Measurements from ENCODE around the gene AREL1. TPM values are rescaled to one million over a fixed set of nuclear protein-coding genes. Genes with fewer than 3 reads are reported as not detected.

The AREL1 gene
- total RNA-seq, 4 donors from 2014 or later: 12.4 to 26.5 (median 21.6) TPM

DNA sequence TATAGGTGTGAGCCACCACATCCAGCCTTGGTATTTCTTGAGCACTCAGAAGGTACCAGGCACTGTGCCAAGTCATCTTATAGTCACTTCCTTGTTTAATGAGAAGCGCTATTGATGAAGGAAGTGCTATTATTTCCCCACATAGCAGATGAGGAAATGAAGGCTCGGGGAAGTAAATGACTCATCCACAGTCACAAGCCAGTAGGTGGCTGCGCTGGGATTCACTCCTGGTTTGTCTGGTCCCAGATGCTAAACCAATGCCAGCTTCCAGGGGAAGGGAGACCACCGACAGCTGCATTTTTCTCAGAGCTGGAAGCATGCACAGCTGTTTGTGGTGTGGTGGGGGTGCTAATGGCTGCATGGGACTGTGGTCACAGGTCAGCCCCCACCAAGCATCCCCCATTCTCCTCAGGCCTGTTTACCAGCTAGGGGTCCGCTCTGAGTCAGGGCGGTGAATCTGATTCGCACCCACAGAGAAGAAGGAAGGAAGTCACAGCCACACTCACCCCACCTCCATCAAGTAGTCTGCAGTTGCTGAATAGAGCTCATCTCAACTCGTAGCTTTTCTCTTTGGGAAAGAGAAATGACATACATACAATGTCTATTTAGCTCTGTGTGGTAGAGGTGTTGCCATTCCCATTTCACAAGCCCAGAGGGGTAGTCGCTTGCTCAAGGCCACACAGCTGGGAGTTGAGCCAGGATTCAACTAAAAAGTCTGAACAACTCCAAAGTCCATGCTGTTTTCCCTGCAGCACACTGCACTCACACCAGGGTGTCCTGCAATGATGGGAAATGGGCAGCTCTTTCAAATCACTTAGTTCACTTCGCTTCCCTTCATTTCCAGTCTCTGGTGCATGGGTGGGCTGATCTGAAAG lies 94.6 kb downstream of the AREL1 start:
- 67 to 69% methylated on average over 10 of the region's 10 CpGs for WGBS, 2 donors
- intact Hi-C loops (cut with DNase I; ENCODE audit: low total_unique reads): no loop called here

DNA sequence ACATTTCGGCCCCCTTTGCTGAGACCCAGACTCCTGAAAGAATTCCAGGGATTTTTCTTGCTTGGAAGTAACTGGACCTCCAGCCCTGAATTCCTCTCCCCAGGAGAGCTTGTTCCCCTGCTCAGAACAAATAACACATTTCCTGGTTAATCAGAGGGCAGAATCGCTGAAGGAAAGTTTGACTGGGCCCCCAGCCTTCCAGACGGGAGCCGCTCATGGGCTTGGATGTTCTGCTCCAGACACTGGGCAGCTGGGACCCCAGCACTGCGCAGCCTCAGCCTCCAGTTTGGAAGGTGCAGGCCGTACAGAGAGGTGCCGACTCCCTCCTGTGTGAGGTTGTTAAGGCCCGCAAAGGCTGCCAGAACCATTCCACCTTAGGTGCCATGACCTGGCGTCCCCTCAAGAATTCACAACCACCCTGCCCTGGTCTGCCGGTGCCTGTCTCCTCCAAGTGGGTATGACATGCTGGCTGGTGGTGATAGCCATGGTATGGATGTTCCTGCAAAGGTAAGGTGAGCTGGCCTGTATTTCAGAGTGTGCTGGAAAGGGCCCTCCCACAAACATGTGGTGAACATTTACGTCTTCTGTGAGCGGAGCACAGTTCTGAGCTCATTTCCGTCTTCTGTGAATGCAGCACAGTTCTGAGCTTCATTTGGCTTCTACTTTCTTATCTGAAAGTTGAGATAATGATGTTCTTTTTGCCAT lies 95.7 kb downstream of the AREL1 start:
- no peak for DNase-seq (ENCODE audit: low spot score in 2 of 2)
- intact Hi-C loops (cut with DNase I; ENCODE audit: low total_unique reads): no loop called here
- no peak overlapping the region for H3K4me3 ChIP-seq (ENCODE audit: low read depth, poor library complexity, severe bottlenecking)
- TF ChIP-seq, protein P1, sequence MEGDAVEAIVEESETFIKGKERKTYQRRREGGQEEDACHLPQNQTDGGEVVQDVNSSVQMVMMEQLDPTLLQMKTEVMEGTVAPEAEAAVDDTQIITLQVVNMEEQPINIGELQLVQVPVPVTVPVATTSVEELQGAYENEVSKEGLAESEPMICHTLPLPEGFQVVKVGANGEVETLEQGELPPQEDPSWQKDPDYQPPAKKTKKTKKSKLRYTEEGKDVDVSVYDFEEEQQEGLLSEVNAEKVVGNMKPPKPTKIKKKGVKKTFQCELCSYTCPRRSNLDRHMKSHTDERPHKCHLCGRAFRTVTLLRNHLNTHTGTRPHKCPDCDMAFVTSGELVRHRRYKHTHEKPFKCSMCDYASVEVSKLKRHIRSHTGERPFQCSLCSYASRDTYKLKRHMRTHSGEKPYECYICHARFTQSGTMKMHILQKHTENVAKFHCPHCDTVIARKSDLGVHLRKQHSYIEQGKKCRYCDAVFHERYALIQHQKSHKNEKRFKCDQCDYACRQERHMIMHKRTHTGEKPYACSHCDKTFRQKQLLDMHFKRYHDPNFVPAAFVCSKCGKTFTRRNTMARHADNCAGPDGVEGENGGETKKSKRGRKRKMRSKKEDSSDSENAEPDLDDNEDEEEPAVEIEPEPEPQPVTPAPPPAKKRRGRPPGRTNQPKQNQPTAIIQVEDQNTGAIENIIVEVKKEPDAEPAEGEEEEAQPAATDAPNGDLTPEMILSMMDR (IDR thresholded peaks at IDR 0.05): no peak
- no peak for TF ChIP-seq POLR2A (IDR thresholded peaks at IDR 0.05)
- 68 to 73% methylated on average over 13 of the region's 13 CpGs for WGBS, 2 donors

More for the DNA sequence above, 94.6 kb downstream of the AREL1 start:
- H3K4me3 ChIP-seq (ENCODE audit: low read depth, poor library complexity, severe bottlenecking): no peak overlapping the region
- TF ChIP-seq, protein P1 (IDR thresholded peaks at IDR 0.05): no peak
- TF ChIP-seq POLR2A (IDR thresholded peaks at IDR 0.05): no peak
- DNase-seq (ENCODE audit: low spot score in 2 of 2): peak in 1 of 2 donors; percentile 74

DNA sequence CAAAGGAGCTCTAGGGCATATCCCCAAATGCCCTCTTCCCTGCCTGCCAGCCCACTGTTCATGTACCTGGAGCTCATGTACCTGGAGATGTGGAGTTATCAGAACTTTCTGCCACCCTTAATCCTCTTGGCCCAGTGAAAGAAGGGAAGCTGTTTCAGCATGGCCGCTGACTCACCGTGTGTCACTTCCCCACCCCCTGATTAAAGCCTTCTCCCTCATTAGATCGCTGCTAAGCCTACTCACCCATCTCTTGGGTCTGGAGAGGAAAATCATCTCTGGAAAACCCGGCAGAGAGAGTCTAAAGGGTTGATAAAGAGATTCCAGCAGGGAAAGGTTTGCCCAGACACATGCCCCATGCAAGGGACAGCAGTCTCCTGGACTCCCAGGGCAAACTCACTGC lies 96.4 kb downstream of the AREL1 start:
- intact Hi-C loops (cut with DNase I; ENCODE audit: low total_unique reads): no loop called here
- TF ChIP-seq POLR2A (IDR thresholded peaks at IDR 0.05): no peak
- DNase-seq (ENCODE audit: low spot score in 2 of 2): no peak
- H3K4me3 ChIP-seq (ENCODE audit: low read depth, poor library complexity, severe bottlenecking): no peak overlapping the region
- 15 to 20% methylated on average over 4 of the region's 4 CpGs for WGBS, 2 donors

DNA sequence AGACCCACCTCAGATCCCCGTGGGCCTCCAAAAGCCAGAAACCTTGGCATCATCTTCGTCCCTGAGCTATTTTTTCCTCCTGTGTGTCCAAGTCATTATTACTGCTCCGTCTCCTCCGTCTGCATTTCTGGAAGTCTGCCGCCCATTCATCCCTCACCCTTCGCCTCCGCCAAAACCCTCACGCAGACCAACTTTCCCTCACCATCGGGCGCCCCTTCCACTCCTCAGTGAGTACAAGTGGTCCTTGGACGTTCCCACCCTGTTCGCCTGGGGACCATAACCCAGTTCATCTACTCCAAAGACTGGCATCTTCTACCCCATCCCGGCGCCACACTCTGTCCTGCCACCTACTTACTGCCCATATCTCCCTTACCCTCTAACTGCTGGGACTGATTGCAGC lies 97.1 kb downstream of the AREL1 start:
- whole genome bisulfite sequencing, 2 donors: 82 to 93% methylated on average over 14 of the region's 14 CpGs
- intact Hi-C loops (cut with DNase I; ENCODE audit: low total_unique reads): no loop called here
- DNase-seq (ENCODE audit: low spot score in 2 of 2): no peak
- H3K4me3 ChIP-seq (ENCODE audit: low read depth, poor library complexity, severe bottlenecking): no peak overlapping the region
- TF ChIP-seq POLR2A (IDR thresholded peaks at IDR 0.05): no peak
- TF ChIP-seq, protein P1 (IDR thresholded peaks at IDR 0.05): no peak

DNA sequence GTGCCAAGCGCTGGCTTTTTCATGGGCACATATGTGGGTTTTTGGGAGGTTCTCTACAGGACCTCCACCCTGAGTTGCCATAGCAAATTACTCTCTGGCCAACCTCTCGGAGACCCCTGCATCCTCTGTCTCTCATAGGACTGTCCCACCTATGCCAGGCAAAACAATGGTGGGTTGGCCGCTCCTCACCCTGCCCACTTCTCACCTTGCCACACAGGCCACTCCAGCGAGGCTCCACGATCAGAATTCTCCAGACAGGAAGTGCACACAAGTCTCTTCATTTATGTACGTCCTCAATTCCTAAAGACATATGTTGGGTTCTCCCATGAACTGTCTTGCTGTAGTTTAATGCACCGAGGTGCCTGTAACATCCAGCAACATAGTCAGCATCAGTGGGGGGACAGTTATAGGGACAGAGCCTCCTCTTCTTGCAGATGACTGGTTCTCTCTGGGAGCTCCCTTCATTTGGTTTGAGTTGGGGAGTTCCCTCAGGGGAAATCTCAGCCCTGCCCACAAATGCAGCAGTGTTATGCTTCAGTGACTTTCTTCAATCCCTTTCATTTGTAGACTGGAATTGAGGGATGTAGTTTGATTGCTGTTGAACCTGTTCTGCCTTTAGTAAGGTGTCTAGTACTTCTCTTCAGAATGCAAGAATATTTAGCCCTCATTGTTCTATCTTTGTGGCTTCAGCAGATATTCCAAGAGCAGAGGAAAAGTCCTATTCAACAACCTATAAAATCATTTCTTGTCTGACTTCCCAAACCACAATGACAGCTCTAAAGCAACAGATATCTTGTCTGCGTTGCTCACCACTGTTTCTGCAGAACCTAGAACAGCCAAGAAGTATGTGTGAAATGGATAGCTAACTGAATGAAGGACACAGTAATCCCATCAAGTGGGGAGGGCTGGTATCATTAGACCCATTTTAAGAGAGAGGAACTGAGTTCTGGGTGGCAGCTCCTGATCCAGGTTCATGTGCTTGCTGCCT lies 98.1 kb downstream of the AREL1 start:
- TF ChIP-seq, protein P1 (IDR thresholded peaks at IDR 0.05): no peak
- TF ChIP-seq POLR2A (IDR thresholded peaks at IDR 0.05): no peak
- 65 to 82% methylated on average over 8 of the region's 8 CpGs for WGBS, 2 donors
- no peak overlapping the region for H3K4me3 ChIP-seq (ENCODE audit: low read depth, poor library complexity, severe bottlenecking)
- intact Hi-C loops (cut with DNase I; ENCODE audit: low total_unique reads): no loop called here
- DNase-seq (ENCODE audit: low spot score in 2 of 2): no peak
